Breast epithelium (tissue), 3 donors: ENCODE data around the gene EIF3C. TPM values are rescaled to one million over a fixed set of nuclear protein-coding genes. Genes with fewer than 3 reads are reported as not detected.

Source experiments
- total RNA-seq, 3 donors: library from RNA; depleted of rRNA; stranded (reverse); fragments of >200 nt; gene quantifications; one replicate each; pipeline ENCODE4 v1.1.0, GENCODE V29; 2016

The EIF3C gene
- total RNA-seq, 3 donors from 2014 or later: 203 to 259 (median 214) TPM

Other genes with a start within 250 kb of the EIF3C start
- gene NPIPB7, start 239.1 kb upstream of the EIF3C start, total RNA-seq: not detected
- gene CLN3, start 219.4 kb upstream of the EIF3C start, total RNA-seq: 10 to 100 TPM; 25.1 to 39.1 (median 38.7) TPM
- 1 to 10 TPM in 2 of 3 donors, under 1 TPM in 1; 0.66 to 3.1 (median 2.9) TPM for gene APOBR, start 216.8 kb upstream of the EIF3C start, total RNA-seq
- not detected for gene IL27, start 204.6 kb upstream of the EIF3C start, total RNA-seq
- 10 to 100 TPM; 34.2 to 57.0 (median 47.5) TPM for gene NUPR1, start 172.5 kb upstream of the EIF3C start, total RNA-seq
- gene SGF29, start 157.5 kb upstream of the EIF3C start, total RNA-seq: 10 to 100 TPM; 28.5 to 35.8 (median 28.8) TPM
- gene SULT1A2, start 114.4 kb upstream of the EIF3C start, total RNA-seq: 1 to 10 TPM in 2 of 3 donors, under 1 TPM in 1; 0.73 to 1.6 (median 1.3) TPM
- 10 to 100 TPM; 25.6 to 54.1 (median 33.4) TPM for gene SULT1A1, start 101.4 kb upstream of the EIF3C start, total RNA-seq
- not detected for gene NPIPB8, start 73.4 kb upstream of the EIF3C start, total RNA-seq
- gene NPIPB9, start 40.3 kb downstream of the EIF3C start, total RNA-seq: 10 to 100 TPM in 1 of 3 donors, 1 to 10 TPM in 2; 6.4 to 12.3 (median 6.6) TPM
- 10 to 100 TPM; 43.8 to 62.6 (median 58.1) TPM for gene ATXN2L, start 111.5 kb downstream of the EIF3C start, total RNA-seq
- gene TUFM, start 134.9 kb downstream of the EIF3C start, total RNA-seq: 100 to 1,000 TPM in 1 of 3 donors, 10 to 100 TPM in 2; 97.9 to 103 (median 98.4) TPM
- 10 to 100 TPM; 20.0 to 28.8 (median 23.6) TPM for gene SH2B1, start 152.4 kb downstream of the EIF3C start, total RNA-seq
- gene ATP2A1, start 167.0 kb downstream of the EIF3C start, total RNA-seq: under 1 TPM; 0.15 to 0.48 (median 0.33) TPM
- 10 to 100 TPM; 14.2 to 35.1 (median 25.6) TPM for gene RABEP2, start 213.8 kb downstream of the EIF3C start, total RNA-seq
- not detected for gene CD19, start 220.5 kb downstream of the EIF3C start, total RNA-seq
- 10 to 100 TPM; 23.2 to 38.1 (median 27.9) TPM for gene NFATC2IP, start 239.5 kb downstream of the EIF3C start, total RNA-seq